Endothelial cell of umbilical vein (primary cell): ENCODE results near the gene EML1. TPM values are rescaled to one million over a fixed set of nuclear protein-coding genes. Genes with fewer than 3 reads are reported as not detected.

ENCODE experiments used
- BruUV-seq: library from RNA; stranded (reverse); fragments of 400-500 nt; replicated peaks from 2 replicates; lab custom pipeline; 2021; lab: Mats Ljungman, UMichigan
- CTCF ChIA-PET: fragments of 300-600, 350-600 bp; sonication (Branson Sonifier 250); formaldehyde crosslinking; loops from one replicate; lab custom pipeline; 2021; ENCODE audit warnings: antibody characterized with exemption, inconsistent platforms; lab: Charles Lee
- POLR2A ChIA-PET: fragments of 300-600, 350-600 bp; sonication (Branson Sonifier 250); formaldehyde crosslinking; loops from one replicate; lab custom pipeline; 2021; ENCODE audit warnings: antibody characterized with exemption, inconsistent platforms; lab: Charles Lee
- DNase-seq: peaks from one replicate; pipeline ENCODE4 v3.0.0-alpha.2; 2011; ENCODE audit warnings: low read depth, low spot score
- FAIRE-seq: peaks from 2 replicates; lab custom pipeline; 2011; peaks lifted over from hg19 to GRCh38; lab: Jason Lieb, UNC
- H2AFZ ChIP-seq: 2 replicates; pipeline ENCODE4 v1.6.0; 2012; ENCODE audit warnings: low read depth, low read length, control low read depth, inconsistent platforms
- H3K27ac ChIP-seq: 2 replicates; pipeline ENCODE4 v1.5.1; 2011; ENCODE audit warnings: low read depth, mild to moderate bottlenecking, control low read depth, low read length, moderate library complexity; ENCODE audit not compliant: insufficient read depth
- H3K27me3 ChIP-seq, 2 experiments: 2 replicates each; pipeline versions ENCODE4 v1.6.0 to v1.6.1; 2011; ENCODE audit warnings: low read length in 2 of 2, mixed read lengths in 1 of 2; ENCODE audit not compliant: control insufficient read depth in 2 of 2, insufficient read depth in 2 of 2
- H3K36me3 ChIP-seq, 2 experiments: 2 replicates in 1 of 2; 3 replicates in 1 of 2; pipeline ENCODE4 v1.5.1; 2011; ENCODE audit warnings: low read length in 2 of 2, mild to moderate bottlenecking in 1 of 2, moderate library complexity in 1 of 2; ENCODE audit not compliant: control insufficient read depth in 2 of 2, insufficient read depth in 2 of 2; ENCODE audit errors: extremely low read depth in 1 of 2
- H3K4me1 ChIP-seq: 3 replicates; pipeline ENCODE4 v1.5.1; 2011; ENCODE audit warnings: mild to moderate bottlenecking, low read length; ENCODE audit not compliant: control insufficient read depth, insufficient read depth; ENCODE audit errors: extremely low read depth
- H3K4me2 ChIP-seq: 2 replicates; pipeline ENCODE4 v1.6.1; 2011; ENCODE audit warnings: low read length, control low read depth, mixed read lengths; ENCODE audit not compliant: insufficient read depth
- H3K4me3 ChIP-seq, 3 experiments: fragments of 200-600 bp in 1 of 3; sonication (generic), shearing (Covaris generic) in 1 of 3; replicated peaks in 1 of 3; 2 replicates each; pipeline ENCODE4 v1.5.1; 2011 to 2016; ENCODE audit warnings: control low read depth in 3 of 3, low read length in 3 of 3, mild to moderate bottlenecking in 2 of 3, inconsistent platforms in 1 of 3, low read depth in 1 of 3, moderate library complexity in 1 of 3; ENCODE audit not compliant: insufficient read depth in 1 of 3
- H3K79me2 ChIP-seq: 2 replicates; pipeline ENCODE4 v1.6.0; 2012; ENCODE audit warnings: low read length, inconsistent platforms; ENCODE audit not compliant: control insufficient read depth, insufficient read depth
- H3K9ac ChIP-seq: replicated peaks from 2 replicates; pipeline ENCODE3; 2011; ENCODE audit warnings: low read length, control low read depth; ENCODE audit not compliant: insufficient read depth; ENCODE audit errors: extremely low read depth
- H3K9me1 ChIP-seq: replicated peaks from 3 replicates; pipeline ENCODE4 v1.6.0; 2011; ENCODE audit warnings: mild to moderate bottlenecking, low read length; ENCODE audit not compliant: control insufficient read depth, insufficient read depth; ENCODE audit errors: extremely low read depth
- H3K9me3 ChIP-seq: replicated peaks from 2 replicates; pipeline ENCODE4 v1.5.1; 2012; ENCODE audit warnings: low read length, inconsistent platforms; ENCODE audit not compliant: control insufficient read depth, insufficient read depth
- H4K20me1 ChIP-seq: replicated peaks from 2 replicates; pipeline ENCODE3; 2011; ENCODE audit warnings: mild to moderate bottlenecking, low read length; ENCODE audit not compliant: control insufficient read depth, insufficient read depth; ENCODE audit errors: extremely low read depth
- EZH2 ChIP-seq: IDR thresholded peaks from 2 replicates; pipeline ENCODE4 v1.6.1; 2012; ENCODE audit warnings: borderline replicate concordance, low read depth, mild to moderate bottlenecking, moderate library complexity, low read length, inconsistent platforms; ENCODE audit not compliant: severe bottlenecking
- FOS ChIP-seq: IDR thresholded peaks from 2 replicates; pipeline ENCODE4 v1.6.1; 2011; ENCODE audit warnings: mild to moderate bottlenecking, low read length, moderate library complexity, borderline replicate concordance; ENCODE audit not compliant: insufficient read depth
- JUN ChIP-seq: IDR thresholded peaks from 2 replicates; pipeline ENCODE4 v1.6.1; 2011; ENCODE audit warnings: borderline replicate concordance, low read depth; ENCODE audit not compliant: insufficient read length, insufficient read depth
- MYC ChIP-seq: IDR thresholded peaks from one replicate; pipeline ENCODE4 v1.6.1; 2011; ENCODE audit warnings: mild to moderate bottlenecking, low read depth, low read length
- POLR2A ChIP-seq: IDR thresholded peaks from 2 replicates; pipeline ENCODE4 v1.6.1; 2012; ENCODE audit warnings: low read depth, mild to moderate bottlenecking, control low read depth, low read length
- POLR2AphosphoS5 ChIP-seq: IDR thresholded peaks from 2 replicates; pipeline ENCODE4 v1.6.1; 2012; ENCODE audit warnings: low read depth, mild to moderate bottlenecking, control low read depth, low read length, moderate library complexity; ENCODE audit not compliant: insufficient read depth
- dilution Hi-C: fragments of 300-500 bp; cut with MboI; formaldehyde crosslinking; loops from one replicate; pipeline ENCODE4 v1.15.0; 2019; ENCODE audit warnings: low sequenced_read_pairs; ENCODE audit not compliant: extremely low pct_ligation_motif_present
- intact Hi-C: fragments of 100-400 bp; cut with micrococcal nuclease; formaldehyde crosslinking; loops from one replicate; pipeline ENCODE4 v1.10.0; 2022
- polyA plus RNA-seq, 4 experiments: library from polyadenylated mRNA; depleted of rRNA in 3 of 4; stranded (reverse) in 3 of 4; unstranded in 1 of 4; fragments of >200 nt; gene quantifications; 2 replicates each; pipeline versions ENCODE4 v1.2.1 to v1.2.3, GENCODE V29; 2011 to 2012; ENCODE audit warnings: missing spikeins in 1 of 4
- total RNA-seq: library from RNA; stranded (reverse); gene quantifications from 2 replicates; pipeline ENCODE4 v1.2.3, GENCODE V29; 2021
- TF ChIP-seq, protein P1 (sequence below), 2 donors: IDR thresholded peaks; 1 replicate in 1 of 2; 2 replicates in 1 of 2; pipeline ENCODE4 v1.5.1; 2011; ENCODE audit warnings: low read length in 2 of 2, mild to moderate bottlenecking in 2 of 2, moderate library complexity in 2 of 2, control low read depth in 1 of 2, inconsistent platforms in 1 of 2, low read depth in 1 of 2; ENCODE audit not compliant: insufficient read depth in 1 of 2; ENCODE audit errors: extremely low read depth in 1 of 2
- TF ChIP-seq, protein P2 (sequence below): IDR thresholded peaks from 2 replicates; pipeline ENCODE4 v1.6.1; 2011; ENCODE audit not compliant: insufficient read depth, insufficient read length

Gene EML1
- total and polyA plus RNA-seq, 2 donors (not counting 3 experiments of a cell fraction or from before 2014, with no cell fraction given) = 22.9 to 33.0 TPM

GRCh38 chr14:99772371-99773283, 20.6 kb upstream of the EML1 start:
- Histone ChIP-seq H3K9ac (no peak overlapping the region), H3K79me2 (no peaks in the 10 kb centered on the region), H3K4me1 (no peaks in the 10 kb centered on the region), H3K4me2 (no peak overlapping the region), H3K9me3 (no peaks in the 10 kb centered on the region), H3K9me1 (no peaks in the 10 kb centered on the region), H3K27ac (no peak overlapping the region), H3K27me3 (no peaks in the 10 kb centered on the region), H3K36me3 (no peaks in the 10 kb centered on the region), H4K20me1 (no peaks in the 10 kb centered on the region), H2AFZ (no peak overlapping the region), H3K4me3 (no peak overlapping the region)
- TF ChIP-seq, protein P1, sequence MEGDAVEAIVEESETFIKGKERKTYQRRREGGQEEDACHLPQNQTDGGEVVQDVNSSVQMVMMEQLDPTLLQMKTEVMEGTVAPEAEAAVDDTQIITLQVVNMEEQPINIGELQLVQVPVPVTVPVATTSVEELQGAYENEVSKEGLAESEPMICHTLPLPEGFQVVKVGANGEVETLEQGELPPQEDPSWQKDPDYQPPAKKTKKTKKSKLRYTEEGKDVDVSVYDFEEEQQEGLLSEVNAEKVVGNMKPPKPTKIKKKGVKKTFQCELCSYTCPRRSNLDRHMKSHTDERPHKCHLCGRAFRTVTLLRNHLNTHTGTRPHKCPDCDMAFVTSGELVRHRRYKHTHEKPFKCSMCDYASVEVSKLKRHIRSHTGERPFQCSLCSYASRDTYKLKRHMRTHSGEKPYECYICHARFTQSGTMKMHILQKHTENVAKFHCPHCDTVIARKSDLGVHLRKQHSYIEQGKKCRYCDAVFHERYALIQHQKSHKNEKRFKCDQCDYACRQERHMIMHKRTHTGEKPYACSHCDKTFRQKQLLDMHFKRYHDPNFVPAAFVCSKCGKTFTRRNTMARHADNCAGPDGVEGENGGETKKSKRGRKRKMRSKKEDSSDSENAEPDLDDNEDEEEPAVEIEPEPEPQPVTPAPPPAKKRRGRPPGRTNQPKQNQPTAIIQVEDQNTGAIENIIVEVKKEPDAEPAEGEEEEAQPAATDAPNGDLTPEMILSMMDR (IDR thresholded peaks at IDR 0.05; ENCODE audit: extremely low read depth in 1 of 2, insufficient read depth in 1 of 2, low read depth in 1 of 2, low read length in 2 of 2) = no peak
- TF ChIP-seq POLR2AphosphoS5 = no peak
- TF ChIP-seq FOS = no peak
- no peak for TF ChIP-seq JUN
- TF ChIP-seq MYC = no peak
- TF ChIP-seq EZH2 = no peak
- TF ChIP-seq POLR2A = no peak
- TF ChIP-seq, protein P2, sequence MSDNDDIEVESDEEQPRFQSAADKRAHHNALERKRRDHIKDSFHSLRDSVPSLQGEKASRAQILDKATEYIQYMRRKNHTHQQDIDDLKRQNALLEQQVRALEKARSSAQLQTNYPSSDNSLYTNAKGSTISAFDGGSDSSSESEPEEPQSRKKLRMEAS = no peak
- FAIRE-seq (no peak), DNase-seq (no peak)
- ChIA-PET CTCF (interaction anchor here (0.6 kb wide), 1 partner anchor 21 kb away, joined by 3 read pairs; the partner anchor contains the start of gene EML1), POLR2A (no interaction called here)
- BruUV-seq = no TSS peak
- intact Hi-C loops (no loop called here), dilution Hi-C loops (no loop called here)
